GM18508 (cell line): ENCODE data around the gene ANKRD36B.
A peak's percentile ranks its signal among the peaks of the same experiment; 100 is the strongest.
"Not testable (repeated sequence)": the region's sequence is repeated elsewhere in the genome, so short reads cannot be mapped to it uniquely, and the experiment has no call there.

ENCODE experiments used
- ATAC-seq: cut with Tn5 transposase; IDR thresholded peaks from one replicate; pipeline ENCODE4 v1.9.1; 2021; ENCODE audit warnings: moderate number of reproducible peaks; ENCODE audit not compliant: insufficient read depth, unreplicated experiment

ANKRD36B gene

GRCh38 chr2:97589598-97590510, at the start of gene ANKRD36B:
TSS of gene ANKRD36B (minus strand) at chr2:97589877. CDS start at chr2:97589685, 192 bp downstream.
- not testable (repeated sequence) for ATAC-seq

GRCh38 chr2:97626049-97626430, 36.4 kb upstream of the ANKRD36B start:
- ATAC-seq, result not testable (repeated sequence)

GRCh38 chr2:97625354-97626048, 35.8 kb upstream of the ANKRD36B start:
- not testable (repeated sequence) for ATAC-seq

GRCh38 chr2:97622976-97623375, 33.3 kb upstream of the ANKRD36B start:
- ATAC-seq, result not testable (repeated sequence)

- ATAC-seq, result not testable (repeated sequence)
Observed at GRCh38 chr2:97620492-97620891, 30.8 kb upstream of the ANKRD36B start.

- not testable (repeated sequence) for ATAC-seq
Observed at GRCh38 chr2:97618939-97619827, 29.5 kb upstream of the ANKRD36B start.

GRCh38 chr2:97617911-97618310, 28.2 kb upstream of the ANKRD36B start:
- no peak for ATAC-seq

GRCh38 chr2:97615746-97616145, 26.1 kb upstream of the ANKRD36B start:
- ATAC-seq, result not testable (repeated sequence)

- not testable (repeated sequence) for ATAC-seq
Observed at GRCh38 chr2:97611895-97612294, 22.2 kb upstream of the ANKRD36B start.

GRCh38 chr2:97608745-97609144, 19.1 kb upstream of the ANKRD36B start:
- not testable (repeated sequence) for ATAC-seq

- not testable (repeated sequence) for ATAC-seq
Observed at GRCh38 chr2:97605524-97606339, 16.1 kb upstream of the ANKRD36B start.

GRCh38 chr2:97605109-97605508, 15.4 kb upstream of the ANKRD36B start:
- not testable (repeated sequence) for ATAC-seq

GRCh38 chr2:97601537-97601936, 11.9 kb upstream of the ANKRD36B start:
- not testable (repeated sequence) for ATAC-seq

GRCh38 chr2:97596180-97596579, 6.5 kb upstream of the ANKRD36B start:
- not testable (repeated sequence) for ATAC-seq

- ATAC-seq, result not testable (repeated sequence)
Observed at GRCh38 chr2:97593520-97593919, 3.8 kb upstream of the ANKRD36B start.

GRCh38 chr2:97590515-97591394, 1.1 kb upstream of the ANKRD36B start:
- ATAC-seq, result peak; percentile 42

GRCh38 chr2:97589257-97589597, 450 bp downstream of the ANKRD36B start:
- ATAC-seq, result not testable (repeated sequence)

GRCh38 chr2:97565674-97566073, 24.0 kb downstream of the ANKRD36B start:
- not testable (repeated sequence) for ATAC-seq
